Osteoblast (primary cell): ENCODE measurements around the gene SPATA21. TPM values are rescaled to one million over a fixed set of nuclear protein-coding genes. Genes with fewer than 3 reads are reported as not detected.
"Not testable (repeated sequence)": the region's sequence is repeated elsewhere in the genome, so short reads cannot be mapped to it uniquely, and the experiment has no call there.

Source experiments
- DNase-seq: peaks from one replicate; pipeline ENCODE4 v3.0.0; 2011; ENCODE audit warnings: low spot score, mixed read lengths; ENCODE audit not compliant: insufficient read length; ENCODE audit errors: missing footprints
- H2AFZ ChIP-seq: 2 replicates; pipeline ENCODE4 v1.6.0; 2011; ENCODE audit warnings: mild to moderate bottlenecking, low read length
- H3K27ac ChIP-seq: 2 replicates; pipeline ENCODE4 v1.5.1; 2011; ENCODE audit warnings: mild to moderate bottlenecking, low read depth, low read length, moderate library complexity
- H3K27me3 ChIP-seq: 2 replicates; pipeline ENCODE4 v1.6.0; 2012; ENCODE audit warnings: mild to moderate bottlenecking, control low read depth, inconsistent platforms, low read length, moderate library complexity; ENCODE audit not compliant: insufficient read depth
- H3K36me3 ChIP-seq: 2 replicates; pipeline ENCODE4 v1.5.1; 2011; ENCODE audit warnings: mild to moderate bottlenecking, low read length, control low read depth, moderate library complexity; ENCODE audit not compliant: insufficient read depth
- H3K4me1 ChIP-seq: 2 replicates; pipeline ENCODE4 v1.5.1; 2011; ENCODE audit warnings: mild to moderate bottlenecking, low read length, control low read depth, moderate library complexity; ENCODE audit not compliant: insufficient read depth
- H3K4me2 ChIP-seq: 2 replicates; pipeline ENCODE4 v1.6.0; 2011; ENCODE audit warnings: mild to moderate bottlenecking, low read length; ENCODE audit not compliant: insufficient read depth
- H3K4me3 ChIP-seq: fragments of 200-600 bp; sonication (generic); 3 replicates; pipeline ENCODE4 v1.5.1; 2012; ENCODE audit warnings: mild to moderate bottlenecking, low read length, inconsistent platforms; ENCODE audit not compliant: insufficient read depth
- H3K79me2 ChIP-seq: 2 replicates; pipeline ENCODE4 v1.6.0; 2012; ENCODE audit warnings: mild to moderate bottlenecking, low read length, control low read depth, inconsistent platforms; ENCODE audit not compliant: insufficient read depth
- H3K9me3 ChIP-seq: 2 replicates; pipeline ENCODE4 v1.5.1; 2011; ENCODE audit warnings: low read depth, low read length, control low read depth
- H4K20me1 ChIP-seq: 2 replicates; pipeline ENCODE4 v1.6.0; 2012; ENCODE audit warnings: mild to moderate bottlenecking, low read length, control low read depth; ENCODE audit not compliant: insufficient read depth
- CTCF ChIP-seq: IDR thresholded peaks from 2 replicates; pipeline ENCODE4 v1.5.1; 2011; ENCODE audit warnings: mild to moderate bottlenecking, low read depth, low read length, moderate library complexity; ENCODE audit errors: extremely low read depth
- total RNA-seq: library from RNA; depleted of rRNA; stranded (reverse); fragments of >200 nt; gene quantifications from 2 replicates; pipeline ENCODE4 v1.2.3, GENCODE V29; 2012

Gene SPATA21
- not detected in 2 replicates for total RNA-seq

- H2AFZ ChIP-seq: no peak within 1 kb of the TSS
- no peak within 1 kb of the TSS for H3K4me3 ChIP-seq
- H3K27me3 ChIP-seq: peaks cover 2% of the 10 kb centered on the region
- no peaks in the 10 kb centered on the region for H3K9me3 ChIP-seq
- H3K79me2 ChIP-seq: peaks cover 15% of the 10 kb centered on the region
- H3K4me1 ChIP-seq: peaks cover 8% of the 10 kb centered on the region
- H3K36me3 ChIP-seq: peaks cover 2% of the 10 kb centered on the region
- H4K20me1 ChIP-seq: no peaks in the 10 kb centered on the region
- TF ChIP-seq CTCF: no peak
- no peak within 1 kb of the TSS for H3K4me2 ChIP-seq
- H3K27ac ChIP-seq: no peak within 1 kb of the TSS
- no peak for DNase-seq
Observed at GRCh38 chr1:16436946-16437474, at the start of gene SPATA21. TSS of gene SPATA21 (minus strand) at chr1:16437424. CDS start at chr1:16431371, 6,053 bp downstream.

- not testable (repeated sequence) for H3K4me1 ChIP-seq, H3K27me3 ChIP-seq, H3K4me2 ChIP-seq, H3K27ac ChIP-seq, H3K79me2 ChIP-seq, H3K4me3 ChIP-seq, H4K20me1 ChIP-seq, DNase-seq, H2AFZ ChIP-seq, H3K36me3 ChIP-seq, H3K9me3 ChIP-seq
Observed at GRCh38 chr1:16487011-16487410, 49.8 kb upstream of the SPATA21 start.

- not testable (repeated sequence) for H3K9me3 ChIP-seq, DNase-seq, H2AFZ ChIP-seq, H3K4me2 ChIP-seq, H3K36me3 ChIP-seq, H3K4me1 ChIP-seq, H4K20me1 ChIP-seq, H3K27me3 ChIP-seq, H3K27ac ChIP-seq, H3K4me3 ChIP-seq, H3K79me2 ChIP-seq
Observed at GRCh38 chr1:16486316-16486715, 49.1 kb upstream of the SPATA21 start.

- Histone ChIP-seq H3K27me3 (no peaks in the 10 kb centered on the region), H3K79me2 (no peaks in the 10 kb centered on the region), H3K36me3 (peaks cover 2% of the 10 kb centered on the region), H3K27ac (no peak overlapping the region), H3K4me1 (no peaks in the 10 kb centered on the region), H4K20me1 (no peaks in the 10 kb centered on the region), H3K9me3 (no peaks in the 10 kb centered on the region), H2AFZ (no peak overlapping the region), H3K4me3 (no peak overlapping the region), H3K4me2 (no peak overlapping the region)
- DNase-seq: no peak
- TF ChIP-seq CTCF: no peak
Observed at GRCh38 chr1:16484931-16485330, 47.7 kb upstream of the SPATA21 start.

- DNase-seq: peak; percentile 69
- H3K4me1 ChIP-seq: no peaks in the 10 kb centered on the region
- no peaks in the 10 kb centered on the region for H3K79me2 ChIP-seq
- H3K4me3 ChIP-seq: no peak overlapping the region
- H4K20me1 ChIP-seq: no peaks in the 10 kb centered on the region
- no peaks in the 10 kb centered on the region for H3K27me3 ChIP-seq
- no peak overlapping the region for H3K27ac ChIP-seq
- TF ChIP-seq CTCF: no peak
- H3K9me3 ChIP-seq: no peaks in the 10 kb centered on the region
- no peak overlapping the region for H3K4me2 ChIP-seq
- no peak overlapping the region for H2AFZ ChIP-seq
- H3K36me3 ChIP-seq: peaks cover 2% of the 10 kb centered on the region
Observed at GRCh38 chr1:16484501-16484835, 47.2 kb upstream of the SPATA21 start.

- not testable (repeated sequence) for H4K20me1 ChIP-seq, H3K27ac ChIP-seq, H3K9me3 ChIP-seq, H3K4me3 ChIP-seq, H3K79me2 ChIP-seq, H3K27me3 ChIP-seq, H3K4me2 ChIP-seq, H2AFZ ChIP-seq, H3K4me1 ChIP-seq, H3K36me3 ChIP-seq, DNase-seq
Observed at GRCh38 chr1:16483639-16484500, 46.6 kb upstream of the SPATA21 start.
